Kidney tubule cell (primary cell): ENCODE data around the gene ST14.
A peak's percentile ranks its signal among the peaks of the same experiment; 100 is the strongest.
"Not testable (repeated sequence)": the region's sequence is repeated elsewhere in the genome, so short reads cannot be mapped to it uniquely, and the experiment has no call there.

Experiments
- DNase-seq: peaks from one replicate; pipeline ENCODE4 v3.0.0-alpha.2; 2018; ENCODE audit warnings: low spot score

Gene ST14

GRCh38 chr11:130164221-130164570, 4.6 kb downstream of the ST14 start:
- no peak for DNase-seq

DNA sequence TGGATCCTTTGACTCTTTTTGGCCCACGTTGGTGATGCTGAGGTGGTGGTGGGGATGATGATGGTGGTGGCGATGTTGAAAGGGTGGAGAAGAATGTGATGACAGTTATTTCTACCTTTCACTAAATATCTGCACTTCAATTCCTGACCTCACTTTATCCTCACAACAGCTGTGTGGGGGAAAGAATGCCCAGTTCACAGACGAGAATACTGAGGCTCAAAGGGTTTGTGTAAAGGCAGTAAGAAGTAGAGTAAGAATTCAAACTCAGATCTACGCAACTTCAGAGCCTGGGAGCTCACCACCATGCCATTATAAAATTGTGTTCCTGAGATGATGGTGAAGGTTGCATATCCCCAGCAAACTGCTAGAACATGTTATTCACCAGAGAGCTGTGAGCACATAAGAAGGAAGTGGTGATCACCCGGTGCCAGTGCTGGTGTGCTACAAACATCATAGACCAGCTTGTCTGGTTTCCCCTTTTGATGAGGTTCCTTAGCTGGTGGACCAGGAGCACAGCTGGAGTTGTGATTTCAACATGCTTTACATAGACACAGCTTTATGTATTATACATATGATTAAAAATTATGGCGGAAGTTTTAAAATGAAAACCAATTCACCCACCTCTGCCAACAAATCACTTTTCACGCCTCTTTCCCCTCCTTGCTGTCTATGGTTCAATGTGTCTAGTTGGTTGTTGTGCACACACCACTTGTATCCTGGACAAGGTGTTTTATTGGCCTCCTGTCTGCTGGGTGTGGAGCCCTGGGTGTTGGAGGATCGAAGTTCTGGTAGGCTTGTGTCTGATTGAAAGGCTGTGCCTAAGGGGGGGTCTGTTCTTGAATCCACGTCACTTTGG, 6.2 kb downstream of the ST14 start:
- DNase-seq: peak; percentile 32

GRCh38 chr11:130166457-130166784, 6.8 kb downstream of the ST14 start:
- peak; percentile 99 for DNase-seq

DNA sequence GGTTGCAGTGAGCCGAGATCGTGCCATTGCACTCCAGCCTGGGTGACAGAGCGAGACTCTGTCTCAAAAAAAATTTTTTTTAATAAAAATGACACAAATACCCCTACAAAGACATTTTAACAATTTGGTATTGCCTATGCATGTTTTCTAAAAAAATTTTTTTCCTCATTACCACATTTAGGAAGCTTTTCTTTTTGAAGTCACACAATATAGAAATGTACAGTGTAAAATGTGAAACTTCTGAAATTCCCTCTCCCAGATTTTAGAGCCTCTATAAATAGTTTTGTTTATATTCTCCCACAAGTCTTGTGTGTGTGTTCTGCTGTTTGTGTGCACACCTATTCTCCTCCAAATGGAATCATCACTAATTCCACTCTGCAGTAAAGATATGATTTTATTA, 7.6 kb downstream of the ST14 start:
- DNase-seq: no peak

DNA sequence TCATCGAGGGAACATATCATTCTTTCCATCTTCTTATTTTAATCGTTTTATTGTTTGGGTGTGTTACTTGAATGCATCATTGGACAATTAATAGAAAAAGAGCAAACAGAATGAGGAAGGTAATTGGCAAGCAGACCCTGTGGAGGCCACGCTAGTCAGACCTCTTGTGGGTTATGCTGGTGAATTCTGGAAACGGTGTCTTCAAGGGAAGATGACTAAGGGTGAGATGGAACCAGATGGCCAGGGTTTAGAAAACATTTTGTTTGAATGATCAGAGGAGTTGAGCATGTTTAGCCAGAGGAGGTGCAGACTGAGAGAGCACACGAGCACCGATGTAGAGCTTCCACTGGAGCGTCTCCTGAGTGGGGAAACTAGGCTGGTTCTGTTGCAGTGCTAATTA, 8.5 kb downstream of the ST14 start:
- DNase-seq: peak; percentile 65

GRCh38 chr11:130170345-130170744, 10.8 kb downstream of the ST14 start:
- DNase-seq: no peak

DNA sequence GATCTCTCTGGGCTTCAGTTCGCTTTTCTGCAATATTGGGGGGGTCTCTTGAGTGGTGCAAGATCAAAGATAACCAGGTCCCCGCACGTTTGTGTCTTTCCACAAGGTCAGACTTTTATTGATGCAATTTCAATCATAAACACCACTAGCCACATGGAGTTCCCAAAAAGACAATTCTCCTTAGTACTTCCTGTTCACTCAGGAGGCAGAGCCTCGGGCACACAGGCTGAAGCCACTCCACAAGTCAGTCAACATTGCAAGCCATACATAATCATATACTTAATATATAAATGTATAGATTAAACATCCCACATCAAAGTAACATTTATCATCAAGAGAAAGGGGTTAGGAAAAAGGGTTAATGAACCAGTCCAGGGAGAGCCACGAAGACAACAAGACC, 12.0 kb downstream of the ST14 start:
- no peak for DNase-seq

DNA sequence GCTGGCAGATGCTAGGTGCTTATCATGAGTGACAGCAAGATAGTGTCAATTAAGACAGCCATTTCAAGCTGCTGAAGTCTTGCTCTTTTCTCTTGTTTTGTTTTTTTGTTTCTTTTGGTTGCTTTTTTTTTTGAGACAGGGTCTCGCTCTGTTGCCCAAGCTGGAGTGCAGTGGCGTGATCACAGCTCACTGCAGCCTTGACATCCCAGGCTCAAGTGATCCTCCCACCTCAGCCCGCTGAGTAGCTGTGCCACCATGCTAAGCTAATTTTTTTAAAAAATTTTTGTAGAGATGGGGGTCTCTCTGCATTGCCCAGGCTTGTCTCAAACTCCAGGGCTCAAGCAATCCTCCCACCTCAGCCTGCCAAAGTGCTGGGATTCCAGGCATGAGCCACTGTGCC, 12.4 kb downstream of the ST14 start:
- DNase-seq: not testable (repeated sequence)

DNA sequence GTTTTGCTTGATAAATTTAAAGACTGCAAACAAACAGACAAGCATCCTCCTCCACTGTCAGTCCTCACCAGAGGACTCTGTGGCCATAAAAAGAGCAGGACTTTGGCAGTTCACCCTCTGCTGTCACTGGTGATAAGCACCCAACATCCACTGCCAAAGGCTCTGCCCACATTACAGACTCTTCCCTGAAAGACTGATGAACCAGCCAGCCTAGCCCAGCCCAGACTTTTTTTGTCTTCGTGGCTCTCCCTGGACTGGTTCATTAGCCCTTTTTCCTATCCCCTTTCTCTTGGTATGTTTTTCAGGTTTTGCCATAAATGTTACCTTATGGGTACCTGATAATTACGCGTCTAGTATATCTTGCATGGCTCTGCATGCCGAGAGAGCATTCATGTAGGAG, 15.1 kb downstream of the ST14 start:
- DNase-seq: no peak

- DNase-seq: no peak
These were observed 16.3 kb downstream of the ST14 start for GRCh38 chr11:130175898-130176297.

DNA sequence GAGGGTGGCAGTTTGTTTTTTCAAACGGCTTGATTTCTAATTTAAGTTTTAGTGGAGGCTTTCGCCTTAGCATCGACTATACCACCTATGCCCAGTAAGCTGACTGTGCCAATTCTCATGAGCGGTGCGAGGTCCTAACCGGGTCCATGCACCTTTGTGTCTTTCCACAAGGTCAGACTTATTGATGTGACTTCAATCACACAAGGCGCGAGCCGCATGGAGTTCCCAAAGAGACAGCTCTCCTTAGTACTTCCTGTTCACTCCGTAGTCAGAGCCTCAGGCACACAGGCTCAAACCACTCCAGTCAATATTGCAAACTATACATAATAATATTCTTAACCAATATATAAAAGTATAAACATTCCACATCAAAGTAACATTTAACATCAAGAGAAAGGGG, 18.2 kb downstream of the ST14 start:
- no peak for DNase-seq

DNA sequence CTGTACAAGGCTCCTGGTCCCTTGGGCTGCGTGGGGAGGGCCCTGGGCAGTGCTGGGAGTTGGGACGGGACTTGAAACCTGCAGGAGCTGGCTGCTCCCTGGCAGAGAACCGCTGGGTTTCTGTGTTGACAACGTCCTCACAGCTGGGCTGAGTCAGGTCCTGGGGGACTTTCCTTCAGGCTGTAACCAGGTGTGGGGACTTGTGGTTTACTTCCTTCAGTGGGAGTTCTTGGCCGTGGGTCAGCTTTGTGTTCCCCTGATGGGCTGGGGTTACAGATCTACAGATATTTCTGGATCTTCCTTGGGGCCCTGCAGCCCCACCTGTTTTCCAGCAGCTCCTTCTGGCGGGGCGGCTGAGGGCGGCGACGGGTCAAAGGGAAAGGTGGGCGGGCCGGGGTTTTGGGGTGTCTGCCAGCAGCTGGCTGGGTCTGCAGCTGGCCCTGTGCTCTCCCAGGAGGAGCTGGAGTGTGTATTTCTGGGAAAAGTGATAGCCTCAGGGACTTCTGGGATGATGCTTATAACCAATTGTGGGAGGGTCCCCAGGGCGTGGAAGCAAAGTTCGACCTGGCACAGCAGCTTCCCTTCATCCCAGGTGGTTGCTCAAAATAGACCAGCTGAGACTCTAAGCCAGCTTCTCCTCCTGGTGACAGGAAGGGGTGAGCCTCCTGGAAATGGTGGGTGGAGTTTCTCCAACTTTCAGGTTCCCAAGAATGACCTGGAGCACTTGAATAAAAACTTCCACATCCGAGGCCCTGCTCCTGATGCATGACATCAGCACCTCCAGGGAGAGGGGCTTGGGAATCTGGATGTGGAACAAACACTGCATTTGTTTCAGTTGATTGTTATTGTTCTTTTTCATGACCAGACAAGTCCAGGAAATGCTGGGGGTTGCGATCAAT, 19.1 kb downstream of the ST14 start:
- peak; percentile 78 for DNase-seq

GRCh38 chr11:130179396-130180306, 20.1 kb downstream of the ST14 start:
- DNase-seq: peak; percentile 95

DNA sequence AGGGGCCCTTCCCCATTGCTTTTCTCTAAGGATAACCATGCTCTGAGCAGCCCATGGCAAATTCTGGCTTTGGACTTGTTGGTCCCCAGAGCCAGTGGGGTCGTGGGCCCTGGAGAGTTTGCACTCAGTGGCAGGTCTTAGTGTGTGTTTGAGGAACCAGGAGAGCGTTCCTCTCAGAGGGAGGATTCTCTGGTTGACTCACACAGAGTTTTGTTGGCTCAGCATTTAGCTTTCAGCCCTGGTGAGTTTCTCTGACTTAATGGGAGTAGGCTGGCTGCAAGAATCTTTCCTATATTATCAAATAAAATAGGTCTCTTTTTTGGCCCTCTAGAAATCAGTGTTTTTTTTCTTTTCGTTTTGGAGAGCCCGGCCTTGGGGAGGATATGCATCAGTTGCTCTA, 20.9 kb downstream of the ST14 start:
- DNase-seq: peak; percentile 78

DNA sequence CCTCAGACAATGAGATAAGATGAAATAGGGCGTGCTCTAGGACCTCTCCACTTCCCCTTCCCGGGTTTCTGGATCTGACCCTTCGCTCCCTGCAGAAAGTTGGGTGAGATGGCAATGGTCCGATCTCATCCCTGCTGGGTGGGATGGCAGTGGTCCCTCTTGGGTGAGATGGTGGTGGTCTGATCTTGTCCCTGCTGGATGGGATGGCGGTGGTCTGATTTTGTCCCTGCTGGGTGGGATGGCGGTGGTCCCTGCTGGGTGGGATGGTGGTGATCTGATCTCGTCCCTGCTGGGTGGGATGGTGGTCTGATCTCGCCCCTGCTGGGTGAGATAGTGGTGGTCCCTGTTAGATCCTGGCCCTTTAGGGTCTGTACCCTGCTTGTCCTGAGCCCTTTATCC, 21.3 kb downstream of the ST14 start:
- DNase-seq: no peak

- DNase-seq: peak; percentile 80
These were observed 22.0 kb downstream of the ST14 start for GRCh38 chr11:130181295-130182272.

DNA sequence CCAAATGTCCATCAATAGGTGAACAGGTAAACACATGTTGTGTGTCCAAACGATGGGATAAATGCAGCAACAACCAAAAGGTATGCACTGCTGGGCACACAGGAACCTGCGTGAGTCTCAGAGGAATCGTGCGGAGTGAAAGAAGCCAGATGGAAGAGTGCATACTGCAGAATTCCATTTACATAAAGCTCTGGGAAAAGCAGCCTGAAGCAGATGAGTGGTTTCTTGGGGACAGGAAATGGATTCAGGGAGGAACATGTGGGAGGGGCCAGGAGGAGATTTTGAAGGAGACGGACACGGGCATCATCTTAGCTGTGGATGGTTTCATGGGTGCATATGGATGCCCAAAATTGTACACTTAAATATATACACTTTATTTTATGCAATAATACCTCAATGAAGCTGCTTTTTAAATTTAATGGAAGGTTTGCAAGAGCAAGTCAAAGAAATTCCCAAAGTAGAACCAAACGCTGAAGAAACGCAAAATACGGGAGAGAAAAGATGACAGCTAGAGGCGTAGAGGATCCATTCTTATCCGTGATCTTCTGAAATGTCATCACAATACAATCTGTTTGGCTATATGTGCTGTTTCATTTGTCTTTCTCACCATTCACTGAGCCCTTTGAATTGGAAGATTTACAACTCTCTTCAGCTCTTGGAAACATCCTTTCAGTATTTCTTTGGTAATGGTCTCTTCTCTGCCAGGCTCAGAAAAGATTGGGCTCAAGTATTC, 24.5 kb downstream of the ST14 start:
- no peak for DNase-seq

DNA sequence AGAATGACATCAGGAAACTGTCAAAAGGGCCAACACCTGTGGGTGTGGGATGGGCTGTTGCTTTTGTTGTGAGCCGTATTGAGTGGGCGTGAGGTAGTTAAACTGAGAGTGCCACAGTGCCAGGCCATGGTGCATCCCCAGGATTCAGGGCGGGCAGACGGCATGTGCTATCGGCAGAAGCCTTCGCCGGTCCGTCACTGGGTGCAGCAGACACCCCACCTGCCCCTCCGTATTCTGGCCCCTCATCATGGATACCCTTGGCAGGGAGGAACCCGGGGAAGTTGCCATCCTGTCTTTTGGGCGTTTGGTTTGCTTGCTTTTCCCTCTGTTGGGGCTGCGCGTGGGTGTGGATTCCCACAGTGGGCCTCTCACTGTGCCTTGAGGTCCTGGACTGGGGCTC, 27.5 kb downstream of the ST14 start:
- DNase-seq: no peak

- no peak for DNase-seq
These were observed 28.5 kb downstream of the ST14 start for GRCh38 chr11:130188047-130188446.

- DNase-seq: no peak
These were observed 29.2 kb downstream of the ST14 start for GRCh38 chr11:130188585-130189347.
